Keratinocyte (primary cell): ENCODE measurements around the gene RRP12. TPM values are rescaled to one million over a fixed set of nuclear protein-coding genes. Genes with fewer than 3 reads are reported as not detected.

ENCODE experiments used
- DNase-seq: peaks from one replicate; pipeline ENCODE4 v3.0.0-alpha.2; 2011; ENCODE audit warnings: low read depth, missing footprints, low spot score
- FAIRE-seq: peaks from 2 replicates; lab custom pipeline; 2011; peaks lifted over from hg19 to GRCh38; lab: Jason Lieb, UNC
- H2AFZ ChIP-seq: 2 replicates; pipeline ENCODE4 v1.6.0; 2012; ENCODE audit warnings: low read length, control low read depth, inconsistent platforms; ENCODE audit not compliant: control insufficient read depth
- H3K27ac ChIP-seq: 2 replicates; pipeline ENCODE4 v1.5.1; 2011; ENCODE audit warnings: low read length; ENCODE audit not compliant: control insufficient read depth, insufficient read depth
- H3K27me3 ChIP-seq: 3 replicates; pipeline ENCODE4 v1.6.0; 2011; ENCODE audit warnings: low read length; ENCODE audit not compliant: control insufficient read depth, insufficient read depth; ENCODE audit errors: extremely low read depth
- H3K36me3 ChIP-seq, 2 experiments: 2 replicates in 1 of 2; 3 replicates in 1 of 2; pipeline ENCODE4 v1.5.1; 2011; ENCODE audit warnings: low read length in 2 of 2, mild to moderate bottlenecking in 1 of 2; ENCODE audit not compliant: control insufficient read depth in 2 of 2, insufficient read depth in 2 of 2; ENCODE audit errors: extremely low read depth in 1 of 2
- H3K4me1 ChIP-seq: 3 replicates; pipeline ENCODE4 v1.5.1; 2011; ENCODE audit warnings: low read length; ENCODE audit not compliant: control insufficient read depth, insufficient read depth; ENCODE audit errors: extremely low read depth
- H3K4me2 ChIP-seq: 3 replicates; pipeline ENCODE4 v1.6.0; 2011; ENCODE audit warnings: low read depth, low read length; ENCODE audit not compliant: control insufficient read depth, insufficient read depth; ENCODE audit errors: extremely low read depth
- H3K4me3 ChIP-seq, 3 experiments: fragments of 200-600 bp in 1 of 3; sonication (generic) in 1 of 3; 2 replicates in 2 of 3; 3 replicates in 1 of 3; pipeline ENCODE4 v1.5.1; 2011 to 2016; ENCODE audit warnings: low read length in 3 of 3, mild to moderate bottlenecking in 3 of 3, control low read depth in 2 of 3, inconsistent platforms in 1 of 3, low read depth in 1 of 3, mixed read lengths in 1 of 3, mixed run types in 1 of 3, moderate library complexity in 1 of 3; ENCODE audit not compliant: control insufficient read depth in 2 of 3, insufficient read depth in 2 of 3; ENCODE audit errors: extremely low read depth in 1 of 3
- H3K79me2 ChIP-seq: 2 replicates; pipeline ENCODE4 v1.6.0; 2012; ENCODE audit warnings: low read length; ENCODE audit not compliant: control insufficient read depth, insufficient read depth
- H3K9ac ChIP-seq: 3 replicates; pipeline ENCODE4 v1.6.0; 2011; ENCODE audit warnings: low read length; ENCODE audit not compliant: control insufficient read depth, insufficient read depth; ENCODE audit errors: extremely low read depth
- H3K9me1 ChIP-seq: 3 replicates; pipeline ENCODE4 v1.6.0; 2011; ENCODE audit warnings: low read length; ENCODE audit not compliant: control insufficient read depth, insufficient read depth; ENCODE audit errors: extremely low read depth
- H3K9me3 ChIP-seq: 2 replicates; pipeline ENCODE4 v1.5.1; 2012; ENCODE audit warnings: low read depth, low read length; ENCODE audit not compliant: control insufficient read depth
- H4K20me1 ChIP-seq: 3 replicates; pipeline ENCODE4 v1.6.0; 2011; ENCODE audit warnings: low read length; ENCODE audit not compliant: control insufficient read depth, insufficient read depth; ENCODE audit errors: extremely low read depth
- EZH2 ChIP-seq: IDR thresholded peaks from one replicate; pipeline ENCODE4 v1.6.1; 2012; ENCODE audit warnings: inconsistent platforms, mild to moderate bottlenecking, low read length, moderate library complexity
- dilution Hi-C: fragments of 300-500 bp; cut with MboI; formaldehyde crosslinking; loops from one replicate; pipeline ENCODE4 v1.7.0; 2020; ENCODE audit warnings: low sequenced_read_pairs; ENCODE audit not compliant: extremely low pct_ligation_motif_present
- polyA plus RNA-seq, 5 experiments: library from polyadenylated mRNA; depleted of rRNA in 3 of 5; stranded (reverse) in 3 of 5; stranded (forward) in 1 of 5; unstranded in 1 of 5; fragments of >200 nt; gene quantifications; 1 replicate in 1 of 5; 2 replicates in 3 of 5; 3 replicates in 1 of 5; pipeline versions ENCODE4 v1.2.1 to v1.2.3, GENCODE V29; 2011 to 2012; ENCODE audit warnings: missing spikeins in 2 of 5, low read depth in 1 of 5, low replicate concordance in 1 of 5
- TF ChIP-seq, protein P1 (sequence below), 3 experiments: IDR thresholded peaks in 1 of 3; conservative IDR thresholded peaks in 1 of 3; optimal IDR thresholded peaks in 1 of 3; 2 replicates in 2 of 3; 3 replicates in 1 of 3; pipeline versions ENCODE3 to v1.5.1; 2011; ENCODE audit warnings: low read length in 3 of 3, mild to moderate bottlenecking in 3 of 3, moderate library complexity in 2 of 3, control low read depth in 1 of 3, inconsistent platforms in 1 of 3; ENCODE audit not compliant: insufficient read depth in 2 of 3; ENCODE audit errors: extremely low read depth in 1 of 3

Gene RRP12
- polyA plus RNA-seq, 1 donor (not counting 4 experiments of a cell fraction or from before 2014, with no cell fraction given) = 14.8 TPM

- H3K27me3 ChIP-seq = no peaks in the 10 kb centered on the region
- peaks cover 34 to 47% of the 10 kb centered on the region in 2 experiments for H3K36me3 ChIP-seq
- no peaks in the 10 kb centered on the region for H3K9me1 ChIP-seq
- FAIRE-seq (no peak), DNase-seq (no peak)
- H3K27ac ChIP-seq = no peak overlapping the region
- no peaks in the 10 kb centered on the region for H4K20me1 ChIP-seq
- dilution Hi-C loops = no loop called here
- no peak overlapping the region for H3K4me2 ChIP-seq
- no peak overlapping the region for H2AFZ ChIP-seq
- no peak overlapping the region for H3K4me3 ChIP-seq
- H3K79me2 ChIP-seq = no peaks in the 10 kb centered on the region
- TF ChIP-seq, protein P1, sequence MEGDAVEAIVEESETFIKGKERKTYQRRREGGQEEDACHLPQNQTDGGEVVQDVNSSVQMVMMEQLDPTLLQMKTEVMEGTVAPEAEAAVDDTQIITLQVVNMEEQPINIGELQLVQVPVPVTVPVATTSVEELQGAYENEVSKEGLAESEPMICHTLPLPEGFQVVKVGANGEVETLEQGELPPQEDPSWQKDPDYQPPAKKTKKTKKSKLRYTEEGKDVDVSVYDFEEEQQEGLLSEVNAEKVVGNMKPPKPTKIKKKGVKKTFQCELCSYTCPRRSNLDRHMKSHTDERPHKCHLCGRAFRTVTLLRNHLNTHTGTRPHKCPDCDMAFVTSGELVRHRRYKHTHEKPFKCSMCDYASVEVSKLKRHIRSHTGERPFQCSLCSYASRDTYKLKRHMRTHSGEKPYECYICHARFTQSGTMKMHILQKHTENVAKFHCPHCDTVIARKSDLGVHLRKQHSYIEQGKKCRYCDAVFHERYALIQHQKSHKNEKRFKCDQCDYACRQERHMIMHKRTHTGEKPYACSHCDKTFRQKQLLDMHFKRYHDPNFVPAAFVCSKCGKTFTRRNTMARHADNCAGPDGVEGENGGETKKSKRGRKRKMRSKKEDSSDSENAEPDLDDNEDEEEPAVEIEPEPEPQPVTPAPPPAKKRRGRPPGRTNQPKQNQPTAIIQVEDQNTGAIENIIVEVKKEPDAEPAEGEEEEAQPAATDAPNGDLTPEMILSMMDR (optimal IDR thresholded peaks at IDR 0.05 in 1 of 3, IDR thresholded peaks at IDR 0.05 in 1 of 3, conservative IDR thresholded peaks at IDR 0.05 in 1 of 3; ENCODE audit: extremely low read depth in 1 of 3, insufficient read depth in 2 of 3, low read length in 3 of 3) = no peak
- no peak for TF ChIP-seq EZH2
- H3K9ac ChIP-seq = no peak overlapping the region
- H3K9me3 ChIP-seq = no peaks in the 10 kb centered on the region
- H3K4me1 ChIP-seq = no peaks in the 10 kb centered on the region
Observed at GRCh38 chr10:97385565-97385964, 15.6 kb downstream of the RRP12 start.

- dilution Hi-C loops = no loop called here
- H3K79me2 ChIP-seq = no peaks in the 10 kb centered on the region
- no peak overlapping the region for H3K9ac ChIP-seq
- H3K27ac ChIP-seq = no peak overlapping the region
- H3K4me2 ChIP-seq = no peak overlapping the region
- H4K20me1 ChIP-seq = no peaks in the 10 kb centered on the region
- DNase-seq = no peak
- no peak overlapping the region for H3K4me3 ChIP-seq
- no peaks in the 10 kb centered on the region for H3K9me3 ChIP-seq
- no peaks in the 10 kb centered on the region for H3K4me1 ChIP-seq
- FAIRE-seq = no peak
- no peaks in the 10 kb centered on the region for H3K9me1 ChIP-seq
- H3K36me3 ChIP-seq = peaks cover 32 to 42% of the 10 kb centered on the region in 2 experiments
- no peak overlapping the region for H2AFZ ChIP-seq
- TF ChIP-seq, protein P1 (optimal IDR thresholded peaks at IDR 0.05 in 1 of 3, IDR thresholded peaks at IDR 0.05 in 1 of 3, conservative IDR thresholded peaks at IDR 0.05 in 1 of 3; ENCODE audit: extremely low read depth in 1 of 3, insufficient read depth in 2 of 3, low read length in 3 of 3) = no peak
- no peak for TF ChIP-seq EZH2
- no peaks in the 10 kb centered on the region for H3K27me3 ChIP-seq
Observed at GRCh38 chr10:97384641-97385040, 16.5 kb downstream of the RRP12 start.
